K562 (cell line): ENCODE measurements around the gene SLC25A10. TPM values are rescaled to one million over a fixed set of nuclear protein-coding genes. Genes with fewer than 3 reads are reported as not detected.

Source experiments
- ARID2 ChIP-seq: fragments of 450-650 bp; IDR thresholded peaks from 2 replicates; pipeline ENCODE4 v1.6.1; 2017; ENCODE audit warnings: antibody characterized with exemption, mild to moderate bottlenecking
- EP400 ChIP-seq: fragments of 450-650 bp; IDR thresholded peaks from 2 replicates; pipeline ENCODE4 v1.6.1; 2017; ENCODE audit warnings: antibody characterized with exemption, mild to moderate bottlenecking, moderate library complexity
- FOXK1 ChIP-seq: sonication (generic); formaldehyde crosslinking; IDR thresholded peaks from 2 replicates; pipeline ENCODE4 v1.8.0; 2022; ENCODE audit warnings: missing genetic modification reagents, mild to moderate bottlenecking, borderline replicate concordance
- GTF2E2 ChIP-seq: fragments of 200-800 bp; sonication (Bioruptor generic); IDR thresholded peaks from 2 replicates; pipeline ENCODE4 v1.6.1; 2016; ENCODE audit warnings: missing genetic modification characterization, missing compliant biosample characterization
- L3MBTL2 ChIP-seq: fragments of 450-650 bp; IDR thresholded peaks from 2 replicates; pipeline ENCODE4 v1.6.1; 2016; ENCODE audit warnings: mild to moderate bottlenecking, moderate library complexity
- MAFG ChIP-seq: fragments of 450-650 bp; conservative IDR thresholded peaks from 2 replicates; pipeline ENCODE4 v1.6.1; 2016; ENCODE audit warnings: missing genetic modification characterization, missing compliant biosample characterization
- NR2F6 ChIP-seq: fragments of 450-650 bp; formaldehyde crosslinking; IDR thresholded peaks from 2 replicates; pipeline ENCODE4 v1.4.0; 2020; ENCODE audit warnings: mild to moderate bottlenecking
- PCBP2 ChIP-seq: fragments of 200-400 bp; formaldehyde crosslinking; IDR thresholded peaks from 2 replicates; pipeline ENCODE4 v1.6.1; 2018; ENCODE audit warnings: low read length, low read depth, mild to moderate bottlenecking, moderate library complexity; ENCODE audit not compliant: poor library complexity, severe bottlenecking
- PML ChIP-seq: IDR thresholded peaks from 2 replicates; pipeline ENCODE4 v1.6.1; 2012; ENCODE audit warnings: low read length, inconsistent platforms
- RBFOX2 ChIP-seq: fragments of 200-400 bp; formaldehyde crosslinking; IDR thresholded peaks from 2 replicates; pipeline ENCODE4 v1.6.1; 2017; ENCODE audit warnings: low read depth, mild to moderate bottlenecking, low read length, moderate library complexity
- SIX5 ChIP-seq, 2 experiments: IDR thresholded peaks; 2 replicates each; pipeline ENCODE4 v1.6.1; 2011; ENCODE audit warnings: low read length in 2 of 2, borderline replicate concordance in 1 of 2, low read depth in 1 of 2, mild to moderate bottlenecking in 1 of 2, moderate library complexity in 1 of 2; ENCODE audit not compliant: insufficient read depth in 1 of 2
- TEAD4 ChIP-seq, 2 experiments: sonication (generic) in 1 of 2; formaldehyde crosslinking in 1 of 2; IDR thresholded peaks; 2 replicates each; pipeline versions ENCODE4 v1.6.1 to v1.8.0; 2012 to 2022; ENCODE audit warnings: borderline replicate concordance in 1 of 2, inconsistent platforms in 1 of 2, low read length in 1 of 2, mild to moderate bottlenecking in 1 of 2, missing genetic modification reagents in 1 of 2
- ZBTB7A ChIP-seq: IDR thresholded peaks from 2 replicates; pipeline ENCODE4 v1.6.1; 2011; ENCODE audit warnings: low read depth, mild to moderate bottlenecking, low read length, moderate library complexity, borderline replicate concordance; ENCODE audit not compliant: control insufficient read depth
- ZNF134 ChIP-seq: fragments of 250-450 bp; sonication (Bioruptor Pico); conservative IDR thresholded peaks from 2 replicates; pipeline ENCODE4 v1.4.0; 2020
- ZNF431 ChIP-seq: sonication (generic); formaldehyde crosslinking; IDR thresholded peaks from 2 replicates; pipeline ENCODE4 v1.8.0; 2022; ENCODE audit warnings: mild to moderate bottlenecking, missing genetic modification reagents
- ZNF76 ChIP-seq: fragments of 250-450 bp; sonication (Bioruptor Pico); IDR thresholded peaks from 2 replicates; pipeline ENCODE4 v1.4.0; 2020; ENCODE audit warnings: mild to moderate bottlenecking, moderate library complexity, borderline replicate concordance
- polyA plus RNA-seq, 8 experiments: library from polyadenylated mRNA; depleted of rRNA in 4 of 8; stranded (reverse) in 5 of 8; unstranded in 3 of 8; fragments of >200 nt; fragmentation: Nextera tagmentation in 2 of 8; fragmentation: Illumina TruSeq in 1 of 8; extraction: Ambion mirVana in 2 of 8; extraction: Trizol in 1 of 8; gene quantifications; 2 replicates each; pipeline versions ENCODE4 v1.2.1 to v1.2.3, GENCODE V29; 2011 to 2014; ENCODE audit warnings: inconsistent platforms in 1 of 8, missing spikeins in 1 of 8
- total RNA-seq, 7 experiments: library from RNA; depleted of rRNA in 6 of 7; stranded (reverse); fragments of >200 nt in 6 of 7; fragmentation: Illumina TruSeq in 2 of 7; extraction: Trizol in 2 of 7; gene quantifications; 2 replicates each; pipeline versions ENCODE4 v1.2.1 to v1.2.3, GENCODE V29; 2011 to 2021; ENCODE audit warnings: low replicate concordance in 1 of 7
- TF ChIP-seq, protein P1 (sequence below): fragments of 450-650 bp; formaldehyde crosslinking; IDR thresholded peaks from 2 replicates; pipeline ENCODE4 v1.4.0; 2022; ENCODE audit warnings: missing genetic modification characterization
- TF ChIP-seq, protein P2 (sequence below): sonication (generic); IDR thresholded peaks from 2 replicates; pipeline ENCODE4 v1.6.1; 2016
- TF ChIP-seq, protein P3 (sequence below): fragments of 200-400 bp; formaldehyde crosslinking; IDR thresholded peaks from 2 replicates; pipeline ENCODE4 v1.6.1; 2017; ENCODE audit warnings: mild to moderate bottlenecking, low read depth, low read length, moderate library complexity
- TF ChIP-seq, protein P4 (sequence below): fragments of 450-650 bp; conservative IDR thresholded peaks from 2 replicates; pipeline ENCODE4 v1.6.1; 2016; ENCODE audit warnings: missing genetic modification characterization, low read depth, mild to moderate bottlenecking, missing compliant biosample characterization, moderate library complexity
- TF ChIP-seq, protein P5 (sequence below): sonication (generic); formaldehyde crosslinking; IDR thresholded peaks from 2 replicates; pipeline ENCODE4 v1.8.0; 2022; ENCODE audit warnings: mild to moderate bottlenecking, missing genetic modification reagents, borderline replicate concordance

The SLC25A10 gene
- total and polyA plus RNA-seq, 9 of the 15 experiments (the other 6 are each of a cell fraction or from before 2014, with no cell fraction given): 0.10 to 85.6 (median 34.3) TPM

DNA sequence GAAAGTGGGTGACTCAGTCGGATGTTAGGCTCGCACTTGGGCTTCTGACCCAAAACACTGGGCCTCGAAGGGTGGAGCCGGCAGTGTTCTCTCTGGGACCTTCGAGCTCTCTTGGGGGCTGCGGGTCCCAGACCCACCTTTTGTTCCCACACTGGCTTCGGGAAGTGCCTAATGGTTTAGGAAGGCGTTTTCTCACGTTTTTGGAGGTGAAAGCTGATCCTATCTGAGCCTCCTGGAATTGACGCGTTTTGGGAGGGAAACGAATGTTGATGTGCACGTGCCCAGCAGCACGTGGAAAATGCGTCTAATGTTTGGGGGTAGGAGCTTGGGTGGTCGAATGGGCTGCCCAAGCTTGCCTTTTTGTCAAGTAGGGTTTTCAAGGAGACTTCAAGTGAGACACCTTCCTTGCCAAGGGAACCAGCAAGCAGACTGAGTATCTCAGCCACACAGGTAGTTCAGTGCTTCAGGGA is 27.6 kb upstream of the SLC25A10 start (continued):
- no peak for TF ChIP-seq PCBP2
- TF ChIP-seq MAFG (tag): no peak
- TF ChIP-seq, protein P1, sequence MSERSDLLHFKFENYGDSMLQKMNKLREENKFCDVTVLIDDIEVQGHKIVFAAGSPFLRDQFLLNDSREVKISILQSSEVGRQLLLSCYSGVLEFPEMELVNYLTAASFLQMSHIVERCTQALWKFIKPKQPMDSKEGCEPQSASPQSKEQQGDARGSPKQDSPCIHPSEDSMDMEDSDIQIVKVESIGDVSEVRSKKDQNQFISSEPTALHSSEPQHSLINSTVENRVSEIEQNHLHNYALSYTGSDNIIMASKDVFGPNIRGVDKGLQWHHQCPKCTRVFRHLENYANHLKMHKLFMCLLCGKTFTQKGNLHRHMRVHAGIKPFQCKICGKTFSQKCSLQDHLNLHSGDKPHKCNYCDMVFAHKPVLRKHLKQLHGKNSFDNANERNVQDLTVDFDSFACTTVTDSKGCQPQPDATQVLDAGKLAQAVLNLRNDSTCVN: no peak
- no peak for TF ChIP-seq ZNF134
- TF ChIP-seq ZNF76 (CRISPR knock-in tag): no peak
- no peak for TF ChIP-seq PML
- TF ChIP-seq, protein P2, sequence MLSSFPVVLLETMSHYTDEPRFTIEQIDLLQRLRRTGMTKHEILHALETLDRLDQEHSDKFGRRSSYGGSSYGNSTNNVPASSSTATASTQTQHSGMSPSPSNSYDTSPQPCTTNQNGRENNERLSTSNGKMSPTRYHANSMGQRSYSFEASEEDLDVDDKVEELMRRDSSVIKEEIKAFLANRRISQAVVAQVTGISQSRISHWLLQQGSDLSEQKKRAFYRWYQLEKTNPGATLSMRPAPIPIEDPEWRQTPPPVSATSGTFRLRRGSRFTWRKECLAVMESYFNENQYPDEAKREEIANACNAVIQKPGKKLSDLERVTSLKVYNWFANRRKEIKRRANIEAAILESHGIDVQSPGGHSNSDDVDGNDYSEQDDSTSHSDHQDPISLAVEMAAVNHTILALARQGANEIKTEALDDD: no peak
- no peak for TF ChIP-seq NR2F6 (CRISPR knock-in tag)
- 0 out of 2 replicates have a peak, but pooled peaks have one; percentile 43 for TF ChIP-seq RBFOX2
- TF ChIP-seq L3MBTL2: peak; percentile 95
- no peak for TF ChIP-seq GTF2E2
- TF ChIP-seq ZNF431 (CRISPR knock-in tag): no peak
- TF ChIP-seq, protein P3, sequence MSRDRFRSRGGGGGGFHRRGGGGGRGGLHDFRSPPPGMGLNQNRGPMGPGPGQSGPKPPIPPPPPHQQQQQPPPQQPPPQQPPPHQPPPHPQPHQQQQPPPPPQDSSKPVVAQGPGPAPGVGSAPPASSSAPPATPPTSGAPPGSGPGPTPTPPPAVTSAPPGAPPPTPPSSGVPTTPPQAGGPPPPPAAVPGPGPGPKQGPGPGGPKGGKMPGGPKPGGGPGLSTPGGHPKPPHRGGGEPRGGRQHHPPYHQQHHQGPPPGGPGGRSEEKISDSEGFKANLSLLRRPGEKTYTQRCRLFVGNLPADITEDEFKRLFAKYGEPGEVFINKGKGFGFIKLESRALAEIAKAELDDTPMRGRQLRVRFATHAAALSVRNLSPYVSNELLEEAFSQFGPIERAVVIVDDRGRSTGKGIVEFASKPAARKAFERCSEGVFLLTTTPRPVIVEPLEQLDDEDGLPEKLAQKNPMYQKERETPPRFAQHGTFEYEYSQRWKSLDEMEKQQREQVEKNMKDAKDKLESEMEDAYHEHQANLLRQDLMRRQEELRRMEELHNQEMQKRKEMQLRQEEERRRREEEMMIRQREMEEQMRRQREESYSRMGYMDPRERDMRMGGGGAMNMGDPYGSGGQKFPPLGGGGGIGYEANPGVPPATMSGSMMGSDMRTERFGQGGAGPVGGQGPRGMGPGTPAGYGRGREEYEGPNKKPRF: no peak
- no peak for TF ChIP-seq TEAD4 (IDR thresholded peaks at IDR 0.05; ENCODE audit: low read length)
- no peak for TF ChIP-seq TEAD4 (CRISPR knock-in tag; IDR thresholded peaks at IDR 0.05; ENCODE audit: borderline replicate concordance)
- TF ChIP-seq SIX5 (IDR thresholded peaks at IDR 0.05; ENCODE audit: borderline replicate concordance in 1 of 2, insufficient read depth in 1 of 2, low read depth in 1 of 2, low read length in 2 of 2): no peak
- TF ChIP-seq ARID2: no peak
- TF ChIP-seq FOXK1 (CRISPR knock-in tag): peak; percentile 85; the same call in 1 of the 2 replicates
- TF ChIP-seq, protein P4, sequence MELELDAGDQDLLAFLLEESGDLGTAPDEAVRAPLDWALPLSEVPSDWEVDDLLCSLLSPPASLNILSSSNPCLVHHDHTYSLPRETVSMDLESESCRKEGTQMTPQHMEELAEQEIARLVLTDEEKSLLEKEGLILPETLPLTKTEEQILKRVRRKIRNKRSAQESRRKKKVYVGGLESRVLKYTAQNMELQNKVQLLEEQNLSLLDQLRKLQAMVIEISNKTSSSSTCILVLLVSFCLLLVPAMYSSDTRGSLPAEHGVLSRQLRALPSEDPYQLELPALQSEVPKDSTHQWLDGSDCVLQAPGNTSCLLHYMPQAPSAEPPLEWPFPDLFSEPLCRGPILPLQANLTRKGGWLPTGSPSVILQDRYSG (tag): no peak
- peak; percentile 14 for TF ChIP-seq EP400
- TF ChIP-seq ZBTB7A: no peak
- TF ChIP-seq, protein P5, sequence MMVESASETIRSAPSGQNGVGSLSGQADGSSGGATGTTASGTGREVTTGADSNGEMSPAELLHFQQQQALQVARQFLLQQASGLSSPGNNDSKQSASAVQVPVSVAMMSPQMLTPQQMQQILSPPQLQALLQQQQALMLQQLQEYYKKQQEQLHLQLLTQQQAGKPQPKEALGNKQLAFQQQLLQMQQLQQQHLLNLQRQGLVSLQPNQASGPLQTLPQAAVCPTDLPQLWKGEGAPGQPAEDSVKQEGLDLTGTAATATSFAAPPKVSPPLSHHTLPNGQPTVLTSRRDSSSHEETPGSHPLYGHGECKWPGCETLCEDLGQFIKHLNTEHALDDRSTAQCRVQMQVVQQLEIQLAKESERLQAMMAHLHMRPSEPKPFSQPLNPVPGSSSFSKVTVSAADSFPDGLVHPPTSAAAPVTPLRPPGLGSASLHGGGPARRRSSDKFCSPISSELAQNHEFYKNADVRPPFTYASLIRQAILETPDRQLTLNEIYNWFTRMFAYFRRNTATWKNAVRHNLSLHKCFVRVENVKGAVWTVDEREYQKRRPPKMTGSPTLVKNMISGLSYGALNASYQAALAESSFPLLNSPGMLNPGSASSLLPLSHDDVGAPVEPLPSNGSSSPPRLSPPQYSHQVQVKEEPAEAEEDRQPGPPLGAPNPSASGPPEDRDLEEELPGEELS: peak; percentile 64; the same call in 1 of the 2 replicates
